GM04503 (cell line): ENCODE results near the gene ADAMTS2.

ENCODE experiments used
- DNase-seq: peaks from one replicate; pipeline ENCODE4 v3.0.0-alpha.2; 2012; ENCODE audit warnings: low read depth

Gene ADAMTS2

GRCh38 chr5:179311091-179311470, 34.2 kb downstream of the ADAMTS2 start:
- DNase-seq = no peak

- no peak for DNase-seq
Measured at GRCh38 chr5:179310439-179311090, 34.7 kb downstream of the ADAMTS2 start.

- DNase-seq = no peak
Measured at GRCh38 chr5:179309751-179310320, 35.4 kb downstream of the ADAMTS2 start.

- DNase-seq = no peak
Measured at GRCh38 chr5:179309383-179309670, 35.9 kb downstream of the ADAMTS2 start.

- no peak for DNase-seq
Measured at GRCh38 chr5:179308563-179309382, 36.5 kb downstream of the ADAMTS2 start.

GRCh38 chr5:179307931-179308471, 37.3 kb downstream of the ADAMTS2 start:
- DNase-seq = no peak

- DNase-seq = no peak
Measured at GRCh38 chr5:179307013-179307800, 38.1 kb downstream of the ADAMTS2 start.

- no peak for DNase-seq
Measured at GRCh38 chr5:179306191-179307012, 38.9 kb downstream of the ADAMTS2 start.

- DNase-seq = no peak
Measured at GRCh38 chr5:179304871-179305270, 40.4 kb downstream of the ADAMTS2 start.

- peak; percentile 96 for DNase-seq
Measured at GRCh38 chr5:179304466-179304865, 40.8 kb downstream of the ADAMTS2 start.

GRCh38 chr5:179303451-179304200, 41.6 kb downstream of the ADAMTS2 start:
- no peak for DNase-seq

GRCh38 chr5:179302499-179303185, 42.6 kb downstream of the ADAMTS2 start:
- no peak for DNase-seq

- DNase-seq = no peak
Measured at GRCh38 chr5:179301796-179302195, 43.5 kb downstream of the ADAMTS2 start.

- no peak for DNase-seq
Measured at GRCh38 chr5:179301376-179301775, 43.9 kb downstream of the ADAMTS2 start.

- DNase-seq = no peak
Measured at GRCh38 chr5:179300581-179301180, 44.6 kb downstream of the ADAMTS2 start.

GRCh38 chr5:179298181-179298993, 46.9 kb downstream of the ADAMTS2 start:
- DNase-seq = no peak

GRCh38 chr5:179297486-179298180, 47.6 kb downstream of the ADAMTS2 start:
- no peak for DNase-seq

GRCh38 chr5:179297026-179297425, 48.2 kb downstream of the ADAMTS2 start:
- no peak for DNase-seq
